AG04450 (cell line): ENCODE measurements around the gene FGF19. TPM values are rescaled to one million over a fixed set of nuclear protein-coding genes. Genes with fewer than 3 reads are reported as not detected.

Experiments used
- CTCF ChIA-PET: fragments of 300-600, 350-600 bp; formaldehyde crosslinking; extraction: SDS; loops from one replicate; lab custom pipeline; 2022; ENCODE audit warnings: antibody characterized with exemption, inconsistent platforms; lab: Charles Lee
- POLR2A ChIA-PET: fragments of 350-600 bp; formaldehyde crosslinking; extraction: SDS; loops from one replicate; lab custom pipeline; 2021; ENCODE audit warnings: antibody characterized with exemption, inconsistent platforms; lab: Yijun Ruan, JAX
- DNase-seq: peaks from one replicate; pipeline ENCODE4 v3.0.0-alpha.2; 2011; ENCODE audit warnings: low read depth, low spot score
- H3K27ac ChIP-seq: one replicate; pipeline ENCODE4 v1.5.1; 2012; ENCODE audit warnings: low read depth, low read length, control low read depth
- H3K27me3 ChIP-seq: one replicate; pipeline ENCODE4 v1.6.0; 2012; ENCODE audit warnings: low read length; ENCODE audit not compliant: control insufficient read depth, insufficient read depth
- H3K4me3 ChIP-seq: 2 replicates; pipeline ENCODE4 v1.5.1; 2011; ENCODE audit warnings: mild to moderate bottlenecking, low read depth, low read length, control low read depth
- H3K9me3 ChIP-seq: 2 replicates; pipeline ENCODE4 v1.5.1; 2012; ENCODE audit warnings: low read length; ENCODE audit not compliant: control insufficient read depth, insufficient read depth
- polyA plus RNA-seq: library from polyadenylated mRNA; depleted of rRNA; stranded (reverse); fragments of >200 nt; gene quantifications from 2 replicates; pipeline ENCODE4 v1.2.3, GENCODE V29; 2011
- TF ChIP-seq, protein P1 (sequence below): IDR thresholded peaks from 2 replicates; pipeline ENCODE4 v1.5.1; 2011; ENCODE audit warnings: low read depth, low read length, control low read depth, inconsistent platforms

Gene FGF19
- polyA plus RNA-seq, 1 experiment: not detected

DNA sequence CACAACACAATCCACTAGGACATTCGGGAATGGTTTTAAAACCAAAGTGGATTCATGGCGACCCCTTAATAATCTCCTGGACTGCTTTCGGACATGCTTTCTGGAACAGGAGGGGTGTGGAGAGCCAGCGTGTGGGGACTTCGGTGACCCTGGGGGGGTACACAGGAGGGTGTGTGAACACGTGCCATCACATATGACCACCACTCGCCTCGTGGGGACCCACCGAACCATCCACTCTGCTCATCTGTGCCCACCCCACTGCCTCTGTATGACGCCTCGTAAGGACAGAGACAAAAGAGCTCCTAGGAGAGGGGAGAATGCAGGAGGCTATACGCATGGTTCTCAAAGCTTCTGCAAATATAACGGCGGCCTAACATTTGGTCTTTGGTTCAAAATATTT, 37.6 kb downstream of the FGF19 start:
- no peak overlapping the region for H3K27ac ChIP-seq
- DNase-seq: no peak
- H3K4me3 ChIP-seq: no peak overlapping the region
- TF ChIP-seq, protein P1, sequence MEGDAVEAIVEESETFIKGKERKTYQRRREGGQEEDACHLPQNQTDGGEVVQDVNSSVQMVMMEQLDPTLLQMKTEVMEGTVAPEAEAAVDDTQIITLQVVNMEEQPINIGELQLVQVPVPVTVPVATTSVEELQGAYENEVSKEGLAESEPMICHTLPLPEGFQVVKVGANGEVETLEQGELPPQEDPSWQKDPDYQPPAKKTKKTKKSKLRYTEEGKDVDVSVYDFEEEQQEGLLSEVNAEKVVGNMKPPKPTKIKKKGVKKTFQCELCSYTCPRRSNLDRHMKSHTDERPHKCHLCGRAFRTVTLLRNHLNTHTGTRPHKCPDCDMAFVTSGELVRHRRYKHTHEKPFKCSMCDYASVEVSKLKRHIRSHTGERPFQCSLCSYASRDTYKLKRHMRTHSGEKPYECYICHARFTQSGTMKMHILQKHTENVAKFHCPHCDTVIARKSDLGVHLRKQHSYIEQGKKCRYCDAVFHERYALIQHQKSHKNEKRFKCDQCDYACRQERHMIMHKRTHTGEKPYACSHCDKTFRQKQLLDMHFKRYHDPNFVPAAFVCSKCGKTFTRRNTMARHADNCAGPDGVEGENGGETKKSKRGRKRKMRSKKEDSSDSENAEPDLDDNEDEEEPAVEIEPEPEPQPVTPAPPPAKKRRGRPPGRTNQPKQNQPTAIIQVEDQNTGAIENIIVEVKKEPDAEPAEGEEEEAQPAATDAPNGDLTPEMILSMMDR: no peak
- H3K27me3 ChIP-seq: no peaks in the 10 kb centered on the region
- no peaks in the 10 kb centered on the region; the same call in 1 of the 2 replicates for H3K9me3 ChIP-seq
- CTCF ChIA-PET: no interaction called here
- POLR2A ChIA-PET: interaction anchor here (0.9 kb wide), 1 partner anchor 9 kb away, joined by 4 read pairs; the partner anchor contains the start of gene LTO1

- Histone ChIP-seq H3K27me3 (no peaks in the 10 kb centered on the region), H3K27ac (no peak overlapping the region), H3K9me3 (no peaks in the 10 kb centered on the region; the same call in 1 of the 2 replicates), H3K4me3 (no peak overlapping the region)
- CTCF ChIA-PET: no interaction called here
- DNase-seq: no peak
- POLR2A ChIA-PET: no interaction called here
- TF ChIP-seq, protein P1: no peak
These were observed 38.2 kb downstream of the FGF19 start for GRCh38 chr11:69665669-69666068.

DNA sequence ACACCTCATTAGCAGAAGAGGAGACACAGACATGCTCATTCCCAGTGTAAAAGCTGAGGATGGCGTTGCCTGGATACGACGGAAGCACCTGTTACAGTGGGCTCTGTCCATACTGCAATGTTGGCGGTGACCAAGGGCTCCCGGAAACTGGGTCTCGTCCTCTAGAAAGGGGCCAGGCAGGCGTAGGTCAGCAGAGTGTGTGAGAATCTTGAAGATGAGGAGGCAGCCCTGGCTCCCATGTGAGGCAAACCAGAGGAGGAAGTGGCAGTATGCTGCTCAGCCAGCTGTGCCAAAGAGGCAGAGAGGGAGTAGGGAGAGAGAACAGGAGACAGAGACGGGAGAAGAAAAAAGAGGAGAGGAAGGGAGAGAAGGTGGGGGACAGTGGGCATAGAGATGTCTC, 38.9 kb downstream of the FGF19 start:
- CTCF ChIA-PET: no interaction called here
- TF ChIP-seq, protein P1: no peak
- POLR2A ChIA-PET: no interaction called here
- Histone ChIP-seq H3K4me3 (no peak overlapping the region), H3K27me3 (no peaks in the 10 kb centered on the region), H3K9me3 (no peaks in the 10 kb centered on the region; the same call in 1 of the 2 replicates), H3K27ac (no peak overlapping the region)
- DNase-seq: no peak

GRCh38 chr11:69664103-69664775, 39.6 kb downstream of the FGF19 start:
- DNase-seq: no peak
- Histone ChIP-seq H3K9me3 (no peaks in the 10 kb centered on the region; the same call in 1 of the 2 replicates), H3K27ac (no peak overlapping the region), H3K27me3 (no peaks in the 10 kb centered on the region), H3K4me3 (no peak overlapping the region)
- ChIA-PET CTCF (no interaction called here), POLR2A (no interaction called here)
- TF ChIP-seq, protein P1: no peak

- no peak overlapping the region for H3K27ac ChIP-seq
- H3K4me3 ChIP-seq: no peak overlapping the region
- TF ChIP-seq, protein P1: no peak
- POLR2A ChIA-PET: no interaction called here
- no peak for DNase-seq
- H3K27me3 ChIP-seq: no peaks in the 10 kb centered on the region
- H3K9me3 ChIP-seq: no peaks in the 10 kb centered on the region; the same call in 1 of the 2 replicates
- CTCF ChIA-PET: no interaction called here
These were observed 40.5 kb downstream of the FGF19 start for GRCh38 chr11:69663326-69663725.
